GM12892 (cell line): ENCODE measurements around the gene GFI1B.

Experiments used
- POLR2A ChIP-seq: IDR thresholded peaks from 2 replicates; pipeline ENCODE4 v1.6.1; 2011; ENCODE audit warnings: low read depth, low read length, control low read depth
- TAF1 ChIP-seq: IDR thresholded peaks from 2 replicates; pipeline ENCODE4 v1.6.1; 2011; ENCODE audit warnings: low read depth, mild to moderate bottlenecking, control low read depth, low read length, borderline replicate concordance

- TF ChIP-seq TAF1 = no peak
- TF ChIP-seq POLR2A = no peak
Observed at GRCh38 chr9:133003671-133004090, 25.2 kb downstream of the GFI1B start.
